Erythroblast (primary cell): ENCODE results near the gene MAP3K5.

ENCODE experiments used
- GATA1 ChIP-seq: IDR thresholded peaks from 2 replicates; pipeline ENCODE4 v1.6.1; 2011; ENCODE audit warnings: low read depth, mild to moderate bottlenecking, control low read depth, low read length, moderate library complexity
- POLR2A ChIP-seq: IDR thresholded peaks from 2 replicates; pipeline ENCODE4 v1.6.1; 2011; ENCODE audit warnings: mild to moderate bottlenecking, low read length

GRCh38 chr6:136720045-136720770 is 72.1 kb downstream of the MAP3K5 start:
- TF ChIP-seq POLR2A, result no peak
- no peak for TF ChIP-seq GATA1
